Limb (tissue), 2 donors: ENCODE results near the gene VWA8.
"Not testable (repeated sequence)": the region's sequence is repeated elsewhere in the genome, so short reads cannot be mapped to it uniquely, and the experiment has no call there.

Experiments
- DNase-seq, 2 donors: peaks; one replicate each; pipeline ENCODE4 v3.0.0-alpha.2; 2016; ENCODE audit errors: extremely low spot score in 2 of 2

The VWA8 gene

DNA sequence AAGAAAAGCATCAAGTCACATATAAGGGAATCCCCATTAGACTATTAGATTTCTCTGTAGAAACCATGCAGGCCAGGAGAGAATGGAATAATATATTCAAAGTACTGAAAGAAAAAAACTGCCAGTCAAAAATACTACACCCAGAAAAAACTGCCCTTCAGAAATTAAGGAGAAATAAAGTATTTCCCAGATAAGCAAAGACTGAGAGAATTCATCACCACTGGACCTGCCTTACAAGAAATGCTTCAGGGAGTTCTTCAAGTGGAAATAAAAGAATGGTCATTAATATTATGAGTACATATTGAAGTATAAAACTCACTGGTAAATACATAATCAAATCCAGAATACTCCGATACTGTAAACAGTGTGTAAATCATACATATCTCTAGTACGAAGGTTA lies 35.9 kb downstream of the VWA8 start:
- no peak for DNase-seq

- not testable (repeated sequence) for DNase-seq
Measured at GRCh38 chr13:41922894-41923293, 38.0 kb downstream of the VWA8 start.

GRCh38 chr13:41919741-41920487 lies 41.0 kb downstream of the VWA8 start:
- no peak for DNase-seq

GRCh38 chr13:41919031-41919740 lies 41.7 kb downstream of the VWA8 start:
- no peak for DNase-seq

- DNase-seq, result no peak
Measured at GRCh38 chr13:41917641-41918040, 43.3 kb downstream of the VWA8 start.

DNA sequence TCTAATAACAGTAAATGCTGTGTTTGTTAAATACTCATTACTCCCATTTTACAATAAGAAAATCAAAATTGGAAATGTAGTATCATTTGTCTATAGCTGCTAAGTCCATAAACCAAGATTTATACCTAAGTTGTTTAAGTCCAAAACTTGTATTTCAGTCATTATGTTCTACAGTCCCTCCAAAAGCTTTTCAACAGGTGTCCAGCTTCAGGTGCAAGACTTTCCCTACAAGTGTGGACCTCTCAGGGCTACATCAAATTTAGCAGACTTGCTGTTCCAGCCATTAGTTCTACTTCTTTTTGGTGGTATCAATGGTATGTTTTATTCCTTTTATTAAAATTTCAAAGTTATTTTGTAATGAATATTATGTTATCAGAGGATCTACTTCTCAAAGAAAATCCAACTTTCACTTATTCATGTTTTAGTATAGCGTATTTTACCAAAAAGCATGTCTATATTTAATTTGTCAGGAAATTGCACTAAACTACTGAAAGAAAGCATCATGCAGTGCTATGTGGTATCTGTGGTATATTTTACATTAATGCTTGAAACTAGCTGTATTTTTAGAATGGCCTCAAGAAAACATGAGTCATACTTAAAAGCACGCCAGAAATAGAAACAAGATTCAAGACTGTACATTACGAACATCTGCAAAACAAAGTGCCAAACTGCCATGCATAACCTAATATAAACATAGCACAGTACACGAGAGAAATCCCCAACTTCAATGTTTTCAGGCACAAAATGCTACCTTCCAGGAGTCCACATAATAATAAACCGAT lies 44.5 kb downstream of the VWA8 start:
- DNase-seq, result peak in 1 of 2 donors; percentile 83

DNA sequence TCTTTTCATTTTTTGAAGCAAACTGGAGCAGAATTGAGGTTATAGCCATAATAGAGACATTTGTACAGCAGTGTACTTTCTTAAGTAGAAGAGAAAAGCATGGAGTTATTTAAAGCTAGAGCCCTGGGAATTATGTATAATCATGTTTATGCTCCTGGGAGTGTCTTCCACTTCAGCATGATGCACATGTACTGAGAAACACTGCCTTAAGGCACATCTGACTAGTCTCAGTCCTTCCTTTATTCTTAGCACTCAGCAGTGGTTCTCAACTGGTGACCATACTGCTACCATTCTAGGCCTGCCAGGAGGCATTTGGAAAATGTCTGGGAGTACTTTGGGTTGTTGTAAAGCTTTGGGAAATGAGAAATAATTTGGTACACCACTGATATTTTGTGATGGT lies 45.8 kb downstream of the VWA8 start:
- no peak for DNase-seq

GRCh38 chr13:41914552-41914951 lies 46.4 kb downstream of the VWA8 start:
- DNase-seq, result no peak

- DNase-seq, result no peak
Measured at GRCh38 chr13:41909506-41909905, 51.4 kb downstream of the VWA8 start.

DNA sequence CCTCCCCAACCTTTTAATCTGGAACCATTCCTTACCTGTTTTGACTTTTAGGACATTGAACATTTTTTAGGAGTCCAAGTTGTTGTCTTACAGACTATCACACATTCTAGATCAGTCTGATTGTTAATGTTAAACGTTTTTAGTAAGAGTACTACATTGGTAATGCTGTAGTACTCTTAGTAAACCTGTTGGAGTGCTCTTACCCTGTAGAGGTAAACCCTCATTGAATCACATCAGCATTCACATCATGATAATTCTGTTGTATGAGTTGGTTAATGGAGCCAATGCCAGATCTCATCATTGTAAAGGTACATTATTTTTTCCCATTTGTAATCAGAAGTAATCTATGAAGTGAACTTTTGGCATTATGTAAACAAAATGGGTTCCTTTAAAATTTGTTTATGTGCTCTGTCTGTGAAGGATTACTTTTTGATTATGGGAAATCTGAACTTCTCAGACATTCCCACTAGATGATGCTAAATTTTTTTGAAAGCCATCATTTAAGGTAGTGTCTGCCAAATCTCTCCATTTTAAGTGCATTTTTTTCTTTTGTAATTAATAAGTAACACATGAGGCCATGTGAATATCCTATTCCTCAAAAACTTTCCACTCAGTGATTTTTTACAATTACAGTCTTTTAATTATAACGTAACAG lies 55.2 kb downstream of the VWA8 start:
- no peak for DNase-seq

DNA sequence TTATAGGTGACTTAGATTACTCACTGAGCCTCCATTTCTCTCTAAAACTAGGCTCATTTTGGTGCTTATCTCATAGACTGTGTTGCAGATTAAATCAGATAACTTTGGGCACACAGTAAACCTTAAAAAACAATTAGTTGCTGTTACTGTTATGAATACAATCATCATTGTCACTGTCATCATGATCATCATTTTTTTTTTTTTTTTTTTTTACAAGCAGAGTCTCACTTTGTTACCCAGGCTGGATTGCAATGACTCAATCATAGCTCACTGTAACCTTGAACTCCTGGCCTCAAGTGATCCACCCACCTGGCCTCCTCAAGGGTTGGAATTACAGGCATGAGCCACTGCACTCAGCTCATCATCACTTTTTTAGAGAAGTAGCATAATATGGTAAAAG lies 60.0 kb downstream of the VWA8 start:
- DNase-seq, result no peak

GRCh38 chr13:41898411-41898810 lies 62.5 kb downstream of the VWA8 start:
- DNase-seq, result not testable (repeated sequence)

GRCh38 chr13:41897126-41897525 lies 63.8 kb downstream of the VWA8 start:
- DNase-seq, result no peak

GRCh38 chr13:41895478-41895877 lies 65.4 kb downstream of the VWA8 start:
- DNase-seq, result no peak

DNA sequence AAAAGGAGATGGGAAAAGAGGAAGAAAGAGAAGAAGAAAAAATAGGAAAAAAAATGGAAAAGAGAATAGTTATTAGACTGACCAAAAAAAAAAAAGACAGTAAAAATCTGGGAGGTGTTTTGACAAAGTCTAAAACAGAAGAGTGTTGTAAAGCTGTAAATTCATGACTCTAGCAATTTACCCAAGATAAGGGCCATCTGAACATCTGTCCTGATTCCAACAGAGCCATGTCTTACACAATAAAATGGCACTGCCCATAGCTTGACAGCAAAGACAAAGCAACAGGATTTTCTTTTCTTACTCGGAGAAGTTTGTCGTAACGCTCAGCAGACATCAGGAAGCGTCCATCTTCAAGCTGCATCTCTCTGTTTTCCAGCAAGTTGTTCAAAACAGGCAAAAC lies 69.8 kb downstream of the VWA8 start:
- DNase-seq, result no peak

DNA sequence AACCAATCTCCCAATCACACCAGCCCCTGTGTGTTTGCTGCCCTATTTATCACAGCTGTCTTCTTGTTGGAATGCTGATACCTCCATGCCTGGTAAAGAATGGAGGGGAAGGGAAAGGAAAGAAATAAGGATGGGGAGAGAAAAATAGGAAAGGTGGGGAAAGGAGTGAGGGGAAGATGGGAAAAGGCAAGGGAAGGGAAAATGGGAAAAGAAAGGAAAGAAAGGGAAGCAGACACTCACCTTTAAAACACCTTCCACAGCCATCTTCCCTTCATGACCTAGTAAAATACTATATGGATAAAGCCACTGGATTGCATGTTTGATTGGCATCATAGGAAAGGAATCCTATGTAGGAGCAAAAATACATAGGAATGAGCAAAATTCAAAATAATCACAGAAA lies 77.8 kb downstream of the VWA8 start:
- no peak for DNase-seq

DNA sequence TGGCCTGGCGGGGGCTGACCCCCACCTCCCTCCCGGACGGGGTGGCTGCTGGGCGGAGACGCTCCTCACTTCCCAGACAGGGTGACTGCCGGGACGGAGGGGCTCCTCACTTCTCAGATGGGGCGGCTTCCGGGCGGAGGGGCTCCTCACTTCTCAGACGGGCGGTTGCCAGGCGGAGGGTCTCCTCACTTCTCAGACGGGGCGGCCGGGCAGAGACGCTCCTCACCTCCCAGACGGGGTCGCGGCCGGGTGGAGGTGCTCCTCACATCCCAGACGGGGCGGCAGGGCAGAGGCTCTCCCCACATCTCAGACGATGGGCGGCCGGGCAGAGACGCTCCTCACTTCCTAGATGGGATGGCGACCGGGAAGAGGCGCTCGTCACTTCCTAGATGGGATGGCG lies 79.0 kb downstream of the VWA8 start:
- not testable (repeated sequence) for DNase-seq

DNA sequence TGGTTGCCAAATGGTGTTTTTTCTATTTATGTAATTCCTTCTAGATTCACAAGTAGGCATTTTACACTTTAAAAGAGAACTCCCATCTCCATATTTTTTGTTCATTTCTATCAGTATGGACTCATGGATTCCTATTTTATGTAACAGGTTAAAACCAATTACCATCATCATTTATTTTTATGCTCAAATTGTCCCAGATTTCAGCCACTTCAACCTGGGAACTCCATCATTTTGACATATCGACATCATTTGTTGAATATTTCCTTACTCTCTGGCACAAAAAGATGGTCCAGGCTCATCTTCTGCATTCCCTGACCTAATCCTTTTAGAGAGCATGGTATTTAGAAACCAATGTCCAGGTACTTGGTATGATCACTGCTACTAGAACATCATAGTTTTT lies 79.9 kb downstream of the VWA8 start:
- no peak for DNase-seq

DNA sequence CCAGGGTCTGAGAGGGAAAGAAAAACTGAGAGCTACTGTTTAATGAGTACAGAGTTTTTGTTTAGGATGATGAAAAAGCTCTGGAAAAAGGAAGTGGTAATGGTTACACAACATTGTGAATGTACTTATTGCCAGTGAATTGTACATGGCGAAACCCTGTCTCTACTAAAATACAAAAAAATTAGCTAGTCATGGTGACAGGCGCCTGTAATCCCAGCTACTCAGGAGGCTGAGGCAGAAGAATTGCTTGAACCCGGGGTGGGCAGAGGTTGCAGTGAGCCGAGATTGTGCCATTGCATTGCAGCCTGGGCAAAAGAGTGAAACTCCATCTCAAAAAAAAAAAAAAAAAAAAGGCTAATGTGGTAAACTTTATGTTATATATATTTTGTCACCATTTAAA lies 96.3 kb downstream of the VWA8 start:
- DNase-seq, result no peak

DNA sequence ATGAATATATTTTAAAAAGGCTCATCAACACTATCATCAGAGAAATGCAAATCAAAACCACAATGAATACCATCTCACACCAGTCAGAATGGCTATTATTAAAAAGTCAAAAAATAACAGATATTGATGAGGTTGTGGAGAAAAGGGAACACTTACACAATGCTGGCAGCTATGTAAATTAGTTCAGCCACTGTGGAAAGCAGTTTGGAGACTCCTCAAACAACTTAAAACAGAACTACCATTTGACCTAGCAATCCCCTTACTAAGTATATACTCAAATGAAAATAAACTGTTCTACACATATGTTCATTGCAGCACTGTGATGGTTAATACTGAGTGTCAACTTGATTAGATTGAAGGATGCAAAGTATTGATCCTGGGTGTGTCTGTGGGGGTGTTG lies 98.2 kb downstream of the VWA8 start:
- DNase-seq, result not testable (repeated sequence)

GRCh38 chr13:41859565-41859964 lies 101.3 kb downstream of the VWA8 start:
- DNase-seq, result no peak

DNA sequence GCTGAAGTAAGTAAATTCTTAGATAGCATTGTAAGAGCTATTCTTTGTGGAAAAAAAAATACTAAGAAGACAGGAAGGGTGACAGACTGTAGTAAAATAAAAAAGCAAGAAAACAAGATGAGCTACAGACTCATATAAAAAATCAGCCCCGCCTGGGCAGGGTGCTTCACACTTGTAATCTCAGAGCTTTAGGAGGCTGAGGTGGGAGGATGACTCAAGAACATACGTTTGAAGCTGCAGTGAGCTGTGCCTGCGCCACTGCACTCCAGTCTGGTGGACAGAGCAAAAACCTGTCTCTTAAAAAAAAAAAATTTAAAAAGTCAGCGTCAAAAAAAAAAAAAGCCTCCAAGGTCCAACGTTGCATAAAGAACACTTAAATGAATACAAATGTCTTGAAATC lies 102.1 kb downstream of the VWA8 start:
- DNase-seq, result no peak
